Forelimb muscle (tissue), 1 donor: Measurements from ENCODE around the gene RPLP2. TPM values are rescaled to one million over a fixed set of nuclear protein-coding genes. Genes with fewer than 3 reads are reported as not detected.

Experiments
- DNase-seq: peaks from one replicate; pipeline ENCODE4 v3.0.0-alpha.2; 2013; ENCODE audit warnings: low read depth
- polyA plus RNA-seq: library from polyadenylated mRNA; unstranded; fragments of 120-200 nt; gene quantifications from one replicate; pipeline ENCODE4 v1.2.1, GENCODE V29; 2013; ENCODE audit not compliant: insufficient read length

The RPLP2 gene
- polyA plus RNA-seq, 1 donor, result 1,639 TPM

- DNase-seq, result no peak
Measured at GRCh38 chr11:824292-824880, 14.6 kb downstream of the RPLP2 start.

- DNase-seq, result no peak
Measured at GRCh38 chr11:824942-825341, 15.2 kb downstream of the RPLP2 start.

- no peak for DNase-seq
Measured at GRCh38 chr11:825366-826226, 15.8 kb downstream of the RPLP2 start.

- no peak for DNase-seq
Measured at GRCh38 chr11:826227-826621, 16.5 kb downstream of the RPLP2 start.

GRCh38 chr11:826836-827145 is 17.0 kb downstream of the RPLP2 start:
- no peak for DNase-seq

- no peak for DNase-seq
Measured at GRCh38 chr11:827146-827896, 17.6 kb downstream of the RPLP2 start.

- DNase-seq, result no peak
Measured at GRCh38 chr11:827897-828192, 18.1 kb downstream of the RPLP2 start, which contains the start of gene CRACR2B. Gene CRACR2B, plus strand, starts transcription at chr11:827919. Its CDS starts 689 bp downstream, at chr11:828608.

- no peak for DNase-seq
Measured at GRCh38 chr11:828506-829175, 18.9 kb downstream of the RPLP2 start.

- DNase-seq, result no peak
Measured at GRCh38 chr11:829176-829846, 19.5 kb downstream of the RPLP2 start.

- no peak for DNase-seq
Measured at GRCh38 chr11:829847-830294, 20.1 kb downstream of the RPLP2 start.

- no peak for DNase-seq
Measured at GRCh38 chr11:830295-831117, 20.7 kb downstream of the RPLP2 start.

- no peak for DNase-seq
Measured at GRCh38 chr11:831118-831864, 21.5 kb downstream of the RPLP2 start.

- no peak for DNase-seq
Measured at GRCh38 chr11:831961-832528, 22.3 kb downstream of the RPLP2 start.

GRCh38 chr11:832529-833113 is 22.9 kb downstream of the RPLP2 start, which contains the start of gene CD151:
Gene CD151, plus strand, starts transcription at chr11:832952. Its CDS starts 3,118 bp downstream, at chr11:836070.
- no peak for DNase-seq

- no peak for DNase-seq
Measured at GRCh38 chr11:833114-833791, 23.5 kb downstream of the RPLP2 start.

- no peak for DNase-seq
Measured at GRCh38 chr11:833849-834311, 24.1 kb downstream of the RPLP2 start.

GRCh38 chr11:834371-835316 is 24.9 kb downstream of the RPLP2 start:
- DNase-seq, result no peak
